ENCODE data around the gene BEST2. TPM values are rescaled to one million over a fixed set of nuclear protein-coding genes. Genes with fewer than 3 reads are reported as not detected.
"Not testable (repeated sequence)": the region's sequence is repeated elsewhere in the genome, so short reads cannot be mapped to it uniquely, and the experiment has no call there.

The BEST2 gene
- total RNA-seq, result not detected

GRCh38 chr19:12751635-12752034, at the start of gene BEST2:
TSS of gene BEST2 (plus strand) at chr19:12751791. CDS start at chr19:12752593, 802 bp downstream.
- Mint-ChIP-seq H3K9me3 (no peaks in the 10 kb centered on the region), H3K4me1 (peaks cover 5% of the 10 kb centered on the region), H3K36me3 (peaks cover 17% of the 10 kb centered on the region), H3K27ac (no peak within 1 kb of the TSS), H3K4me3 (no peak within 1 kb of the TSS), H3K27me3 (peaks cover 26% of the 10 kb centered on the region)
- ATAC-seq (ENCODE audit: low read depth), result no peak
- DNase-seq, result no peak
- POLR2A ChIA-PET, result interaction anchor here (1.2 kb wide), 1 partner anchor 15 kb away, joined by 3 read pairs; the partner anchor contains the start of gene GET3

GRCh38 chr19:12703046-12703445, 48.5 kb upstream of the BEST2 start:
- peak; percentile 19 for ATAC-seq (ENCODE audit: low read depth)
- peaks cover 17% of the 10 kb centered on the region for H3K36me3 Mint-ChIP-seq
- DNase-seq, result no peak
- H3K4me3 Mint-ChIP-seq, result no peak overlapping the region
- peaks cover 2% of the 10 kb centered on the region for H3K4me1 Mint-ChIP-seq
- POLR2A ChIA-PET, result interaction anchor here (0.5 kb wide), 1 partner anchor 102 kb away, joined by 3 read pairs; no protein-coding TSS in a partner anchor
- no peak overlapping the region for H3K27ac Mint-ChIP-seq
- H3K9me3 Mint-ChIP-seq, result no peaks in the 10 kb centered on the region
- no peaks in the 10 kb centered on the region for H3K27me3 Mint-ChIP-seq

- Mint-ChIP-seq H3K36me3 (peaks cover 13% of the 10 kb centered on the region), H3K9me3 (no peaks in the 10 kb centered on the region), H3K4me3 (no peak overlapping the region), H3K4me1 (no peaks in the 10 kb centered on the region), H3K27me3 (no peaks in the 10 kb centered on the region), H3K27ac (no peak overlapping the region)
- DNase-seq (no peak), ATAC-seq (ENCODE audit: low read depth) (no peak)
- POLR2A ChIA-PET, result interaction anchor here (0.6 kb wide), 1 partner anchor 248 kb away, joined by 4 read pairs; no protein-coding TSS in a partner anchor
Measured at GRCh38 chr19:12705169-12705568, 46.4 kb upstream of the BEST2 start.

GRCh38 chr19:12705654-12706331, 45.8 kb upstream of the BEST2 start:
- DNase-seq (no peak), ATAC-seq (ENCODE audit: low read depth) (no peak)
- POLR2A ChIA-PET, result interaction anchor here (0.6 kb wide), 1 partner anchor 248 kb away, joined by 4 read pairs; no protein-coding TSS in a partner anchor
- Mint-ChIP-seq H3K27ac (no peak overlapping the region), H3K9me3 (no peaks in the 10 kb centered on the region), H3K36me3 (peaks cover 17% of the 10 kb centered on the region), H3K27me3 (no peaks in the 10 kb centered on the region), H3K4me1 (no peaks in the 10 kb centered on the region), H3K4me3 (no peak overlapping the region)

- POLR2A ChIA-PET, result no interaction called here
- ATAC-seq (ENCODE audit: low read depth) (no peak), DNase-seq (no peak)
- no peak overlapping the region for H3K27ac Mint-ChIP-seq
- H3K4me1 Mint-ChIP-seq, result no peaks in the 10 kb centered on the region
- H3K9me3 Mint-ChIP-seq, result no peaks in the 10 kb centered on the region
- H3K27me3 Mint-ChIP-seq, result no peaks in the 10 kb centered on the region
- H3K4me3 Mint-ChIP-seq, result no peak overlapping the region
- H3K36me3 Mint-ChIP-seq, result peaks cover 17% of the 10 kb centered on the region
Measured at GRCh38 chr19:12706332-12706718, 45.3 kb upstream of the BEST2 start.

GRCh38 chr19:12708641-12709040, 43.0 kb upstream of the BEST2 start:
- POLR2A ChIA-PET, result interaction anchor here (0.6 to 0.7 kb wide), 3 partner anchors 14 to 70 kb away, joined by 3 to 6 read pairs (median 3); no protein-coding TSS in a partner anchor
- ATAC-seq (ENCODE audit: low read depth) (no peak), DNase-seq (no peak)
- H3K36me3 Mint-ChIP-seq, result peaks cover 12% of the 10 kb centered on the region
- no peaks in the 10 kb centered on the region for H3K27me3 Mint-ChIP-seq
- H3K4me1 Mint-ChIP-seq, result no peaks in the 10 kb centered on the region
- H3K9me3 Mint-ChIP-seq, result no peaks in the 10 kb centered on the region
- no peak overlapping the region for H3K4me3 Mint-ChIP-seq
- H3K27ac Mint-ChIP-seq, result no peak overlapping the region

GRCh38 chr19:12711187-12711586, 40.4 kb upstream of the BEST2 start:
- Mint-ChIP-seq H3K4me1 (no peaks in the 10 kb centered on the region), H3K27me3 (no peaks in the 10 kb centered on the region), H3K9me3 (no peaks in the 10 kb centered on the region), H3K27ac (no peak overlapping the region), H3K36me3 (peaks cover 9% of the 10 kb centered on the region), H3K4me3 (no peak overlapping the region)
- no peak for DNase-seq
- POLR2A ChIA-PET, result interaction anchor here (0.6 to 1.3 kb wide), 2 partner anchors 15 to 16 kb away, joined by 4 to 9 read pairs; partner anchors contain the start of gene FBXW9
- ATAC-seq (ENCODE audit: low read depth), result no peak

GRCh38 chr19:12712077-12712476, 39.5 kb upstream of the BEST2 start:
- POLR2A ChIA-PET; H3K27ac Mint-ChIP-seq; H3K4me3 Mint-ChIP-seq; H3K9me3 Mint-ChIP-seq; H3K4me1 Mint-ChIP-seq; H3K27me3 Mint-ChIP-seq; DNase-seq; ATAC-seq (ENCODE audit: low read depth): not testable (repeated sequence)
- H3K36me3 Mint-ChIP-seq, result peaks cover 11% of the 10 kb centered on the region

- POLR2A ChIA-PET, result interaction anchor here (1.3 kb wide), 1 partner anchor 21 kb away, joined by 4 read pairs; the partner anchor contains the start of gene TRIR
- peaks cover 11% of the 10 kb centered on the region for H3K36me3 Mint-ChIP-seq
- not testable (repeated sequence) for ATAC-seq (ENCODE audit: low read depth); H3K27me3 Mint-ChIP-seq; H3K4me1 Mint-ChIP-seq; H3K27ac Mint-ChIP-seq; H3K9me3 Mint-ChIP-seq; H3K4me3 Mint-ChIP-seq; DNase-seq
Measured at GRCh38 chr19:12713304-12713703, 38.3 kb upstream of the BEST2 start.

- Mint-ChIP-seq H3K36me3 (peaks cover 18% of the 10 kb centered on the region), H3K9me3 (no peaks in the 10 kb centered on the region), H3K4me1 (peaks cover 6% of the 10 kb centered on the region), H3K4me3 (no peak overlapping the region), H3K27me3 (no peaks in the 10 kb centered on the region), H3K27ac (no peak overlapping the region)
- ATAC-seq (ENCODE audit: low read depth) (no peak), DNase-seq (no peak)
- POLR2A ChIA-PET, result no interaction called here
Measured at GRCh38 chr19:12715102-12715501, 36.5 kb upstream of the BEST2 start.

GRCh38 chr19:12715929-12716328, 35.7 kb upstream of the BEST2 start:
- Mint-ChIP-seq H3K27ac (no peak overlapping the region), H3K27me3 (no peaks in the 10 kb centered on the region), H3K36me3 (peaks cover 16% of the 10 kb centered on the region), H3K4me3 (no peak overlapping the region), H3K4me1 (peaks cover 10% of the 10 kb centered on the region), H3K9me3 (no peaks in the 10 kb centered on the region)
- ATAC-seq (ENCODE audit: low read depth), result no peak
- no peak for DNase-seq
- POLR2A ChIA-PET, result interaction anchor here (0.6 to 1.7 kb wide), 2 partner anchors 17 to 81 kb away, joined by 3 to 4 read pairs; no protein-coding TSS in a partner anchor

GRCh38 chr19:12720296-12720695, 31.3 kb upstream of the BEST2 start:
- peak overlapping the region; percentile 93 for H3K4me3 Mint-ChIP-seq
- ATAC-seq (ENCODE audit: low read depth), result no peak
- H3K27ac Mint-ChIP-seq, result peak overlapping the region; percentile 88
- POLR2A ChIA-PET, result interaction anchor here (0.6 to 7.2 kb wide), 6 partner anchors 14 to 40 kb away, joined by 3 to 162 read pairs (median 6); partner anchors contain the start of genes FBXW9, GET3 and TRIR
- no peaks in the 10 kb centered on the region for H3K9me3 Mint-ChIP-seq
- no peak for DNase-seq
- peaks cover 14% of the 10 kb centered on the region for H3K36me3 Mint-ChIP-seq
- H3K4me1 Mint-ChIP-seq, result peaks cover 21% of the 10 kb centered on the region
- H3K27me3 Mint-ChIP-seq, result no peaks in the 10 kb centered on the region

GRCh38 chr19:12720851-12721655, 30.5 kb upstream of the BEST2 start:
- H3K27ac Mint-ChIP-seq, result peak overlapping the region; percentile 94
- DNase-seq, result peak; percentile 56
- H3K4me3 Mint-ChIP-seq, result peak overlapping the region; percentile 93
- H3K4me1 Mint-ChIP-seq, result peaks cover 21% of the 10 kb centered on the region
- no peaks in the 10 kb centered on the region for H3K27me3 Mint-ChIP-seq
- no peaks in the 10 kb centered on the region for H3K9me3 Mint-ChIP-seq
- POLR2A ChIA-PET, result interaction anchor here (0.6 to 7.2 kb wide), 12 partner anchors 13 to 623 kb away, joined by 3 to 162 read pairs (median 4); partner anchors contain the start of genes FBXW9, GET3, JUNB and TRIR
- no peak for ATAC-seq (ENCODE audit: low read depth)
- peaks cover 14% of the 10 kb centered on the region for H3K36me3 Mint-ChIP-seq
